ENCODE data around the gene PGLYRP3. TPM values are rescaled to one million over a fixed set of nuclear protein-coding genes. Genes with fewer than 3 reads are reported as not detected.

PGLYRP3 gene
- total RNA-seq, 2 experiments from 2014 or later = not detected

DNA sequence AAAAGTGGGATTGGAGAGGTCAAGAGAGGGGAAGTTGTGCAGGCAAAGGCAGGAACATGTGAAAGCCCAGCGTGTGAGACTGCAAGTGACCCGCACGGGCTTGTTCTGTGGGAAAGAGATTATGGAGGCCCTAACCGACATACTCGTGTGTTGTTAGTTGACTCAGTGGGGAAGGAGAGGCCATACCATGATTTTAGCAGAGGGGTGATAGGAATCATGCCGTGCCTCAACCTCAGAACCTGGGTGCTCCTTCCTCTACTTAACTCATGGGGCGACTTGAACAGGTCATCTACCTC is 19.3 kb downstream of the PGLYRP3 start:
- Mint-ChIP-seq H3K36me3 (ENCODE audit: low read depth) (no peaks in the 10 kb centered on the region), H3K9me3 (no peaks in the 10 kb centered on the region), H3K4me3 (no peak overlapping the region), H3K27me3 (peaks cover 14% of the 10 kb centered on the region), H3K4me1 (ENCODE audit: low read depth) (peaks cover 34% of the 10 kb centered on the region), H3K27ac (no peak overlapping the region)
- ATAC-seq (ENCODE audit: poor library complexity) (no peak), DNase-seq (no peak)
- H3K27me3 ChIP-seq (ENCODE audit: control insufficient read depth in 1 of 2, insufficient read depth in 2 of 2, low read length in 2 of 2) = peaks cover 0 to 6% of the 10 kb centered on the region in 2 experiments
- intact Hi-C loops (cut with DNase I, micrococcal nuclease) = no loop called here
- H3K9me3 ChIP-seq (ENCODE audit: control insufficient read depth in 1 of 2, insufficient read depth in 1 of 2, low read length in 2 of 2) = peaks cover 0 to 4% of the 10 kb centered on the region in 2 experiments
- peaks cover 23% of the 10 kb centered on the region for H3K4me1 ChIP-seq (ENCODE audit: insufficient read depth, low read length)
- no peak overlapping the region for H3K4me3 ChIP-seq (ENCODE audit: low read length)
- TF ChIP-seq, protein P1, sequence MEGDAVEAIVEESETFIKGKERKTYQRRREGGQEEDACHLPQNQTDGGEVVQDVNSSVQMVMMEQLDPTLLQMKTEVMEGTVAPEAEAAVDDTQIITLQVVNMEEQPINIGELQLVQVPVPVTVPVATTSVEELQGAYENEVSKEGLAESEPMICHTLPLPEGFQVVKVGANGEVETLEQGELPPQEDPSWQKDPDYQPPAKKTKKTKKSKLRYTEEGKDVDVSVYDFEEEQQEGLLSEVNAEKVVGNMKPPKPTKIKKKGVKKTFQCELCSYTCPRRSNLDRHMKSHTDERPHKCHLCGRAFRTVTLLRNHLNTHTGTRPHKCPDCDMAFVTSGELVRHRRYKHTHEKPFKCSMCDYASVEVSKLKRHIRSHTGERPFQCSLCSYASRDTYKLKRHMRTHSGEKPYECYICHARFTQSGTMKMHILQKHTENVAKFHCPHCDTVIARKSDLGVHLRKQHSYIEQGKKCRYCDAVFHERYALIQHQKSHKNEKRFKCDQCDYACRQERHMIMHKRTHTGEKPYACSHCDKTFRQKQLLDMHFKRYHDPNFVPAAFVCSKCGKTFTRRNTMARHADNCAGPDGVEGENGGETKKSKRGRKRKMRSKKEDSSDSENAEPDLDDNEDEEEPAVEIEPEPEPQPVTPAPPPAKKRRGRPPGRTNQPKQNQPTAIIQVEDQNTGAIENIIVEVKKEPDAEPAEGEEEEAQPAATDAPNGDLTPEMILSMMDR (IDR thresholded peaks at IDR 0.05) = no peak
- H3K36me3 ChIP-seq (ENCODE audit: insufficient read depth, low read length) = no peaks in the 10 kb centered on the region
- CTCF ChIA-PET = no interaction called here
- POLR2A ChIA-PET = no interaction called here
- H3K27ac ChIP-seq (ENCODE audit: low read depth in 1 of 2, low read length in 2 of 2) = no peak overlapping the region

DNA sequence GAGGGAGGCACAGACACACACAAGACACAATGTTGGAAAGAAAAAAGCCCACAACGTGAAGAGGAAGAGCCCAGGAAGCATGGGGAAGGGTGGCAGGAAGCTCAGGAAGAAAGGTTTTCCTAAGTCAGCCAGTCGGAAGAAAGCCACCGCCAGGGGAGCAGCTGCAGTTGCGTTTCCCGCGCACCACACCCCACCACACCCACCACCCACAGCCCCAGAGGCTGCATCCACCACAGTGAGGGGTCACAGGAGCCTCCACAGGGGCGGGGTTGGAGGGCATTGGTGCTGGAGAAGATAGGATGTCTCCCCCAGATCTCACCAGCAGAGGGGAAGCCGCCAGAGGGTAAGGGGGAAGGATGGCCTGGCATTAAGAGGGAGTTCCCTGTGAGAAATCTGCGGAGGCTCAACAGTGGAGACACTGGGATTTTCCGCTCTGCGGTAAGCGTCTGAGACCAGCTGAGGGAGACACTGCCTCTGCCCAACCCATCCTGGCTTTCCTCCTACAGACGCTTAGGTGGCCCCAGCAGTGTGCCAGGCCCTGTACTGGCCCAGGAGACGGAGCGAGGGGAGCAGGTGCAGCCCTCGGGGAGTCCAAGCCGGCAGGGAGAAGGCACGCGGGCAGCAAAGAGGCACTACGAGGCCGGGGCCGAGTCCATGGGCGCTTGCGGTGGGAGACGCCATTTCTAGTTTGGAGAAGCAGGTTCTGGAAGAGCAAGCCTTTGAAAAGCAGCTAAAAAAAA is 19.8 kb downstream of the PGLYRP3 start:
- no peaks in the 10 kb centered on the region for H3K9me3 Mint-ChIP-seq
- ChIA-PET CTCF (no interaction called here), POLR2A (no interaction called here)
- intact Hi-C loops (cut with DNase I, micrococcal nuclease) = no loop called here
- Histone ChIP-seq H3K9me3 (ENCODE audit: control insufficient read depth in 1 of 2, insufficient read depth in 1 of 2, low read length in 2 of 2) (peaks cover 0 to 4% of the 10 kb centered on the region in 2 experiments), H3K36me3 (ENCODE audit: insufficient read depth, low read length) (no peaks in the 10 kb centered on the region), H3K4me1 (ENCODE audit: insufficient read depth, low read length) (peaks cover 23% of the 10 kb centered on the region), H3K27me3 (ENCODE audit: control insufficient read depth in 1 of 2, insufficient read depth in 2 of 2, low read length in 2 of 2) (peaks cover 0 to 6% of the 10 kb centered on the region in 2 experiments), H3K4me3 (ENCODE audit: low read length) (no peak overlapping the region), H3K27ac (ENCODE audit: low read depth in 1 of 2, low read length in 2 of 2) (no peak overlapping the region)
- ATAC-seq (ENCODE audit: poor library complexity) (no peak), DNase-seq (peak in 1 of 14 experiments; percentile 11)
- TF ChIP-seq, protein P1 (IDR thresholded peaks at IDR 0.05) = no peak
- H3K27ac Mint-ChIP-seq = no peak overlapping the region
- peaks cover 14% of the 10 kb centered on the region for H3K27me3 Mint-ChIP-seq
- H3K4me1 Mint-ChIP-seq (ENCODE audit: low read depth) = peaks cover 34% of the 10 kb centered on the region
- no peaks in the 10 kb centered on the region for H3K36me3 Mint-ChIP-seq (ENCODE audit: low read depth)
- H3K4me3 Mint-ChIP-seq = no peak overlapping the region

DNA sequence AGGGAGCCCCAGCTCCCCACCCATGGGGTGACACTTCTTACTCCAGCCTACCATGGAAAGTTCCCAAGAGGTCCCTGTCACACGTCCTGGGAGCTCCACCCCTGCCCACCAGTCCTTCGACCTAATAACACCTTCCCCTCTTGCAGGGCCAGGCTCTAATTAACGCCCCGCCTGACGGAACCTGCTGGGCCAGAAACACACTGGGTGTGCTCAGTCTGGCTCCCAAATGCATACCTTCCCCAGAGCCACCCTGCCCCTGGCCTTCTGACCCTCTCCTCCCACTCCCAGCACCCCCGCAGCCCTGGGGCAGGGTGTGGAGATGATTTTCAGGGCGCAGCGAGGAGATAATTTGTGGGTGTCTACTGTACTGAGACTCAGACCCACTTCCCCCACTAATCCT is 20.6 kb downstream of the PGLYRP3 start:
- intact Hi-C loops (cut with DNase I, micrococcal nuclease) = no loop called here
- Histone ChIP-seq H3K27me3 (ENCODE audit: control insufficient read depth in 1 of 2, insufficient read depth in 2 of 2, low read length in 2 of 2) (peaks cover 0 to 6% of the 10 kb centered on the region in 2 experiments), H3K4me3 (ENCODE audit: low read length) (no peak overlapping the region), H3K27ac (ENCODE audit: low read depth in 1 of 2, low read length in 2 of 2) (no peak overlapping the region), H3K36me3 (ENCODE audit: insufficient read depth, low read length) (no peaks in the 10 kb centered on the region), H3K9me3 (ENCODE audit: control insufficient read depth in 1 of 2, insufficient read depth in 1 of 2, low read length in 2 of 2) (peaks cover 0 to 4% of the 10 kb centered on the region in 2 experiments), H3K4me1 (ENCODE audit: insufficient read depth, low read length) (peaks cover 23% of the 10 kb centered on the region)
- CTCF ChIA-PET = no interaction called here
- no peak for DNase-seq
- H3K27ac Mint-ChIP-seq = no peak overlapping the region
- ATAC-seq (ENCODE audit: poor library complexity) = no peak
- no peaks in the 10 kb centered on the region for H3K9me3 Mint-ChIP-seq
- no peaks in the 10 kb centered on the region for H3K36me3 Mint-ChIP-seq (ENCODE audit: low read depth)
- TF ChIP-seq, protein P1 (IDR thresholded peaks at IDR 0.05) = no peak
- no peak overlapping the region for H3K4me3 Mint-ChIP-seq
- POLR2A ChIA-PET = no interaction called here
- peaks cover 14% of the 10 kb centered on the region for H3K27me3 Mint-ChIP-seq
- H3K4me1 Mint-ChIP-seq (ENCODE audit: low read depth) = peaks cover 34% of the 10 kb centered on the region

All from CD4-positive, alpha-beta T cell (primary cell).